Mononuclear cell (primary cell): ENCODE data around the gene IL18. TPM values are rescaled to one million over a fixed set of nuclear protein-coding genes. Genes with fewer than 3 reads are reported as not detected.
A peak's percentile ranks its signal among the peaks of the same experiment; 100 is the strongest.
"Not testable (repeated sequence)": the region's sequence is repeated elsewhere in the genome, so short reads cannot be mapped to it uniquely, and the experiment has no call there.

Experiments
- H3K27me3 ChIP-seq: 2 replicates; pipeline ENCODE4 v1.6.0; 2011; ENCODE audit warnings: low read length, control low read depth; ENCODE audit not compliant: insufficient read depth
- H3K4me1 ChIP-seq: 2 replicates; pipeline ENCODE4 v1.5.1; 2011; ENCODE audit warnings: mild to moderate bottlenecking, low read length, control low read depth; ENCODE audit not compliant: insufficient read depth
- H3K4me3 ChIP-seq: 2 replicates; pipeline ENCODE4 v1.5.1; 2011; ENCODE audit warnings: mild to moderate bottlenecking, low read length, moderate library complexity
- H3K9me3 ChIP-seq: 2 replicates; pipeline ENCODE4 v1.5.1; 2011; ENCODE audit warnings: low read depth, mild to moderate bottlenecking, control low read depth, low read length
- total RNA-seq: library from RNA; depleted of rRNA; stranded (reverse); fragments of >200 nt; gene quantifications from one replicate; pipeline ENCODE4 v1.2.3, GENCODE V29; 2012

The IL18 gene
- total RNA-seq, 1 donor: 13.0 TPM

GRCh38 chr11:112178428-112178827 is 14.5 kb upstream of the IL18 start:
- Histone ChIP-seq H3K4me3 (no peak overlapping the region), H3K4me1 (peaks cover 21% of the 10 kb centered on the region), H3K27me3 (peaks cover 7% of the 10 kb centered on the region), H3K9me3 (no peaks in the 10 kb centered on the region)

DNA sequence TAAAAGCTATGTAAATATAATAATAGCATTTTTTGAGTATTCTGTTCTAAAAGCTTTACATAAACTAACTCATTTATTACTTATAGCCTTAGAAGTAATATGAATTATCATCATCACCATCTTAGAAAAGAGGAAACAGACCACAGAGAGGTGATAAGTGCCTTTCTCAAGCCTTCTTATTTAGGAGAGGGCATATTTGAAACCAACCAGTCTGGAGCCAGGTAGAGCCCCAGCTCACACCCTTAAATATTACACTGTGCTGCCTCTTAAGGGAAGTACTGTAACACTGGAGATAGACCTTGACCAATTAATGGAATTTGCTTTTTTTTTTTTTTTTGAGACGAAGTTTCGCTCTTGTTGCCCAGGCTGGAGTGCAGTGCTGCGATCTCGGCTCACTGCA is 13.7 kb upstream of the IL18 start:
- H3K4me3 ChIP-seq: no peak overlapping the region
- H3K4me1 ChIP-seq: peaks cover 21% of the 10 kb centered on the region
- peaks cover 7% of the 10 kb centered on the region for H3K27me3 ChIP-seq
- H3K9me3 ChIP-seq: no peaks in the 10 kb centered on the region

DNA sequence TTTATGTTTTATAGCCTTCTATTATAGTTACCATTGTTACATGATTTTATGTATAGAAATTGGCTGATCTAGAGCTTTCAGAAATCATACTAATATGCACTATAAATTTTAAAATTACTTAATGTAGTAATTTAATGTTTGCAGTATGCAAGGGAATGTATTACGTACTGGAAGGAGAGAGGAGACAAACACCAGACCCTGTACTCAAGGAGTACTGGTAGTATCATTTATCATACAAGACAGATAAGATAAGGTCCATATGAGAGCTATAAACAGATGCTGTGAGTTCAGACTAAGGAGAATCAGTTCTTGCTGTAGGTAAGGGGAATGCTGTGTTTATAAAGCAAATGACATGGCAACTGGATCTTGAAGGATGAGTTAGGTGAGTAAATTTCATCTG is 12.2 kb upstream of the IL18 start:
- Histone ChIP-seq H3K9me3 (no peaks in the 10 kb centered on the region), H3K4me1 (peaks cover 21% of the 10 kb centered on the region), H3K4me3 (no peak overlapping the region), H3K27me3 (peaks cover 7% of the 10 kb centered on the region)

- Histone ChIP-seq H3K9me3 (no peaks in the 10 kb centered on the region), H3K4me3 (peak overlapping the region; percentile 15), H3K27me3 (peaks cover 7% of the 10 kb centered on the region), H3K4me1 (peaks cover 21% of the 10 kb centered on the region)
Measured at GRCh38 chr11:112175599-112175952, 11.7 kb upstream of the IL18 start.

DNA sequence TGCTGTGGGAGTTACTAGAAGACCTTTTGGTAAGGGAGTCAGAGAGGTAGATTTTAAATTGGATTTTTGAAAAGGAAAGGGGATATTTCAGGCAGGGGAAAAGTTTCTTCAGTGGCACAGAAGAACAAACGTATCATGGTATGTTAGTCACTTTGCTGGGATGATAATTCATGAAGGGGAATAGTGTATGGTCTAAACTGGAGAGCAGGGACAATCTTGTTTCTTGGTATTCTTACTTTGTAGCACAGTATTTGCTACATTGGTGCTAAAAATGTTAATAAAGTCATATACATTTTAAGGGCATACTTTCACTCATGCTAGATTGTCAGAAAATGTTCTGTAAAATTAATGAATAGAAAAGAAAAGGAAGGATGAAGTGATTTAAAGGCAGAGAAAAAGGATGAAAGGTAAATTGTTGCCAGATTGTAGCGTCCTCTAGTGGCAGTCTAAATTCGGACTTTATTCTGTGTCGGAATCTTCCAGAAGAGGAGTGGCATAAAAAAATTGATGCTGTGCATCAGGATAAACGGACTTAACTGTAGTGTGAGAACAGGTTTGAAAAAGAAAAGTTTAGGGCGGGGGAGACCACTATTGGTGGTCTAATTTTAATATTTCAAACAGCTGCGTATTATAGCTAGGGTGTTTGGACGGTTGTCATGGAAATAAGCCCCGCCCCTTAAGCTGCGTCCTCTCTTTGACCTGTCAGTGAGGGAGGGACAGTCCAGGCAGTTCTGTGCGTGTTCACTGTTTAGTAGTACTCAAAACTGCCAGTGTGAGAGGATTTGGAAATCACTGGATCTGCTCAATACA is 11.1 kb upstream of the IL18 start, which contains the start of gene BCO2:
TSS of gene BCO2 (plus strand) at position 724 of the 810 bp plus-strand sequence. CDS start 90 bp downstream, outside the sequence.
- Histone ChIP-seq H3K27me3 (peaks cover 7% of the 10 kb centered on the region), H3K9me3 (no peaks in the 10 kb centered on the region), H3K4me1 (peaks cover 21% of the 10 kb centered on the region), H3K4me3 (peak within 1 kb of the TSS; percentile 15)

GRCh38 chr11:112173152-112173551 is 9.3 kb upstream of the IL18 start:
- no peaks in the 10 kb centered on the region for H3K9me3 ChIP-seq
- peaks cover 7% of the 10 kb centered on the region for H3K27me3 ChIP-seq
- H3K4me1 ChIP-seq: peaks cover 8% of the 10 kb centered on the region
- H3K4me3 ChIP-seq: no peak overlapping the region

DNA sequence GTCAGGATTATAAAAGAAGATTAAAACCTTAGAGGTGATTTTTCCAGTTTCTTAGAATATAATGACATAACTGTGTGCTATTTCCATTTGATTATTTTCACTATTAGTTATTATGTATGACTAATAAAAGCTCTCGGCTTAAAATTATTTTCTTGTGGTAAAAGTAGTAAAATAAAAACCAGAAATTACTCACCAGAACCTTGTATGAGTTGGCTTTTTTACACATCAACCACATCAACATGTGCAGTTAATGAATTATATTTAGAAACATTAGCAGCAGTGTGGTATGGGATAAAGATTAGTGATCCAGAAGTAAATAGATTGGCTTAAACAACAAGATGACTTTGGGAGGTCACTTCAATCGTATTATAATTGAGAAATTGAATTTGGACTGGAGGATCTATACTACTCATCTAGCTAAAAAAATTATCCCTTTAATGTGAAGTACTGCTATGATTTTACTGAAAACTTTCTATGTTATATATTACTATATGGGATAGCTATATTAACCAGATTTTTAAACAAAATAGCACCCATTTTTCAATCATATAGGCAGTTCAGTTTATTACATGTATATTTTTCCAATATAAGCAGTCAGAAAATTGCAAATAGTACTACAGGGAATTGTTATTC is 8.6 kb upstream of the IL18 start:
- H3K4me3 ChIP-seq: no peak overlapping the region
- peaks cover 7% of the 10 kb centered on the region for H3K27me3 ChIP-seq
- peaks cover 8% of the 10 kb centered on the region for H3K4me1 ChIP-seq
- no peaks in the 10 kb centered on the region for H3K9me3 ChIP-seq

GRCh38 chr11:112167145-112167544 is 3.3 kb upstream of the IL18 start, which contains the start of gene TEX12:
Gene TEX12, plus strand, starts transcription at chr11:112167372. Its CDS starts 1,897 bp downstream, at chr11:112169269.
- H3K9me3 ChIP-seq: no peaks in the 10 kb centered on the region
- H3K27me3 ChIP-seq: no peaks in the 10 kb centered on the region
- no peak within 1 kb of the TSS for H3K4me3 ChIP-seq
- H3K4me1 ChIP-seq: peaks cover 23% of the 10 kb centered on the region

GRCh38 chr11:112166562-112166961 is 2.7 kb upstream of the IL18 start:
- no peak overlapping the region for H3K4me3 ChIP-seq
- no peaks in the 10 kb centered on the region for H3K9me3 ChIP-seq
- H3K27me3 ChIP-seq: no peaks in the 10 kb centered on the region
- H3K4me1 ChIP-seq: peaks cover 23% of the 10 kb centered on the region

DNA sequence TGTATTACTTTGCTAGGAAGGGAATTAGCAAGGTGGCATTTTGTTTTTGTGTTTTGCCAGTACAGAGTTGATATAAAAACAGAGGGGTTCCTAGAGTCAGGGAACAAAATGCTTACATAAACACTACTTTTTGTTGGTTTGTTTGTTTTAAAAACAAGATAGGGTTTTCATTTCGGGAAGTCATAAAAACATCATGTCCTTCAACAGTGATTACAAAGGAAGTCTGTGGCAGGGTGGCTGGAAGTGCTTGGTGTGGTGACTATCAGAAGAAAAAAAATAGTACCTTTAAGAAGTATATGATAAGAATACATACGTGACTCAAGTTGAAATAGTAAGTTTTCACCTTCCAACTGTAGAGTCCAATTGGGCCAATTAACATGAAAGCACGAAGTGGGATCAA is 1.2 kb upstream of the IL18 start:
- Histone ChIP-seq H3K9me3 (no peaks in the 10 kb centered on the region), H3K27me3 (no peaks in the 10 kb centered on the region), H3K4me3 (no peak overlapping the region), H3K4me1 (peaks cover 37% of the 10 kb centered on the region)

DNA sequence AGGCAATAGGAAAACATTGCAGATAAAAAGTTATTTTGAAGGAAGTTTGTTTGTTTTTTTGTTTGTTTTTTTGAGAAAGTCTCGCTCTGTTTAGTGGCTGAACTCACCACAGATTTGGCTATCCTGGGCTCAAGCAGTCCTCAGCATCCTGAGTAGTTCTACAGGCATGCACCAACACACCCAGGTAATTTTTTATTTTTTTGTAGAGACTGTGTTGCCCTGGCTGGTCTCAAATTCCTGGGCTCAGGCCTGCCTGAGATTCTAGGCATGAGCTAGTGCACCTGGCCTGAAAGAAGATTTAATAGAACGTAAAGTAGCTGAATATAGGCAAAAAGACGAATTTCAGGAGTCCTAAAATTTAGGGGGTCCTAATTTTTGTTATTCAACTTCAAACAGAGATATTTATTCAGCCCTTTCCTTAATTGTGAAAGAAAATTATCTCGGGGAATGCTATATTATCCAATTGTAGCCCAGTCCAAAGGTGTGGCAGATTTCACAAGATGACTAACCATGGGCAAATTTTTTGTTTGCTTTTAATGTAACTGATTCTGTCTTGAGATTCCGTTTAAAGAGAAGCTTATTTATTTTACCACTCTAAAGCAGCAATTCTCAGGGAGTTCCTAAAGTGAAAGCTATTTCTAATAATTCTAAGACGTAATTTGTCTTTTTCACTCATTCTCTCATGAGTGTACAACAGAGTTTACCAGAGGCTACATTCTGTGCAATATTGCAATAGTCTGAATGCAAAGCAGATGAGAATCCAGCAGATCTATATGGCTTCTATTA is 940 bp downstream of the IL18 start:
- Histone ChIP-seq H3K4me3 (no peak overlapping the region), H3K9me3 (no peaks in the 10 kb centered on the region), H3K27me3 (no peaks in the 10 kb centered on the region), H3K4me1 (peaks cover 49% of the 10 kb centered on the region)

- not testable (repeated sequence) for H3K9me3 ChIP-seq, H3K27me3 ChIP-seq, H3K4me3 ChIP-seq
- H3K4me1 ChIP-seq: peaks cover 49% of the 10 kb centered on the region
Measured at GRCh38 chr11:112162200-112162599, 1.7 kb downstream of the IL18 start.

GRCh38 chr11:112161012-112161411 is 2.9 kb downstream of the IL18 start:
- Histone ChIP-seq H3K27me3 (no peaks in the 10 kb centered on the region), H3K9me3 (no peaks in the 10 kb centered on the region), H3K4me1 (peaks cover 43% of the 10 kb centered on the region), H3K4me3 (no peak overlapping the region)

DNA sequence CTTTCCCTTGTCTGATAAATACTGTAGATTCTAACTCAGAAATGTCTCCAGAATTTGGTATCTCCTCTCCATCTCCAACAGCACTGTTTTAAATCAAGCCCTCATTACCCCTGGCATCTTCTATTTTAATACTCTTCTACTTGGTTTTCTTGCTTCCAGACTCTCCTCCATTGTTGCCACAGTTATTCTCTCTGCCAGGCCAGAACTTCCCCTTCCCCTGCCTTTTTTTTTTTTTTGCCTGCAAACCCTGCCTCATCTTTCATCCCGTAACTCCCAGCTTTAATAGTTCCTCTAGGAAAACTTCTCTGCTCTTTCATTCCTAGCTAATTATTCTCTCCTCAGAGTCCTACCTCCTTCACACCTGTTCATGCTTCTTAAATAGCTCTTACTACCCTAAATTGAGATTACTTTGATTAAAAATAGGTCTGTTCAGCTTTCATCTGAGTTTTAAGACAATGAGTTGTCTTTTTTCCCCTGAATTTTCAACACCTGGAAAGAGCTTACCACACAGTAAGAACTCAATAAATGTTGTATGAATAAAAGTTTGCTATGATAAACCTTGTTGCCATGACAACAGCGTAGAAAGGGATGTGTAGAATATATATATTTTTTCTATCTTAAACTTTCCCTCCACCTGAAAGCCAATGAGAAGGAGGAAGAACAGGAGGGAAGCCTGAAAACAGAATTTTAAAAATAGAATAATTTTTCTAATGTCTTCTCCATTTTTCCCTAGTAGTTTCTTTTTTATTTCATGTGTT is 3.6 kb downstream of the IL18 start:
- Histone ChIP-seq H3K9me3 (no peaks in the 10 kb centered on the region), H3K27me3 (no peaks in the 10 kb centered on the region), H3K4me3 (no peak overlapping the region), H3K4me1 (peaks cover 43% of the 10 kb centered on the region)
